ENCODE data around the gene FHIT.

Gene FHIT

GRCh38 chr3:60949146-60949545 is 302.1 kb downstream of the FHIT start:
- H2AFZ ChIP-seq (ENCODE audit: low read length, unreplicated experiment) = no peak overlapping the region
- H3K27me3 ChIP-seq (ENCODE audit: insufficient read depth, low read length) = no peaks in the 10 kb centered on the region
- H3K36me3 ChIP-seq (ENCODE audit: insufficient read depth, low read length) = no peaks in the 10 kb centered on the region

GRCh38 chr3:60948488-60948887 is 302.8 kb downstream of the FHIT start:
- H2AFZ ChIP-seq (ENCODE audit: low read length, unreplicated experiment) = no peak overlapping the region
- H3K27ac ChIP-seq (ENCODE audit: low read depth, low read length) = no peak overlapping the region
- peaks cover 5% of the 10 kb centered on the region for H3K4me1 ChIP-seq (ENCODE audit: control insufficient read depth, insufficient read depth, low read length, unreplicated experiment)

More at GRCh38 chr3:60949146-60949545, 302.1 kb downstream of the FHIT start:
- Histone ChIP-seq H3K79me2 (ENCODE audit: control insufficient read depth, insufficient read depth, low read length, unreplicated experiment) (no peaks in the 10 kb centered on the region), H3K4me3 (ENCODE audit: low read depth, low read length) (no peak overlapping the region), H3K4me1 (ENCODE audit: control insufficient read depth, insufficient read depth, low read length, unreplicated experiment) (peaks cover 12% of the 10 kb centered on the region), H3K27ac (ENCODE audit: low read depth, low read length) (no peak overlapping the region)

GRCh38 chr3:60935709-60936108 is 315.5 kb downstream of the FHIT start:
- Histone ChIP-seq H3K27me3 (ENCODE audit: insufficient read depth, low read length) (no peaks in the 10 kb centered on the region), H3K36me3 (ENCODE audit: insufficient read depth, low read length) (no peaks in the 10 kb centered on the region), H3K27ac (ENCODE audit: low read depth, low read length) (peak overlapping the region; percentile 65), H2AFZ (ENCODE audit: low read length, unreplicated experiment) (no peak overlapping the region), H3K4me1 (ENCODE audit: control insufficient read depth, insufficient read depth, low read length, unreplicated experiment) (peaks cover 18% of the 10 kb centered on the region), H3K79me2 (ENCODE audit: control insufficient read depth, insufficient read depth, low read length, unreplicated experiment) (no peaks in the 10 kb centered on the region), H3K4me3 (ENCODE audit: low read depth, low read length) (peak overlapping the region; percentile 41; the same call in 1 of the 2 replicates)

More at GRCh38 chr3:60948488-60948887, 302.8 kb downstream of the FHIT start:
- Histone ChIP-seq H3K79me2 (ENCODE audit: control insufficient read depth, insufficient read depth, low read length, unreplicated experiment) (no peaks in the 10 kb centered on the region), H3K4me3 (ENCODE audit: low read depth, low read length) (no peak overlapping the region), H3K36me3 (ENCODE audit: insufficient read depth, low read length) (no peaks in the 10 kb centered on the region), H3K27me3 (ENCODE audit: insufficient read depth, low read length) (no peaks in the 10 kb centered on the region)

GRCh38 chr3:60933824-60934223 is 317.4 kb downstream of the FHIT start:
- Histone ChIP-seq H3K27me3 (ENCODE audit: insufficient read depth, low read length) (no peaks in the 10 kb centered on the region), H3K27ac (ENCODE audit: low read depth, low read length) (no peak overlapping the region), H3K79me2 (ENCODE audit: control insufficient read depth, insufficient read depth, low read length, unreplicated experiment) (no peaks in the 10 kb centered on the region), H3K4me3 (ENCODE audit: low read depth, low read length) (no peak overlapping the region), H2AFZ (ENCODE audit: low read length, unreplicated experiment) (no peak overlapping the region), H3K4me1 (ENCODE audit: control insufficient read depth, insufficient read depth, low read length, unreplicated experiment) (peaks cover 18% of the 10 kb centered on the region), H3K36me3 (ENCODE audit: insufficient read depth, low read length) (no peaks in the 10 kb centered on the region)

GRCh38 chr3:60932643-60933042 is 318.6 kb downstream of the FHIT start:
- Histone ChIP-seq H3K79me2 (ENCODE audit: control insufficient read depth, insufficient read depth, low read length, unreplicated experiment) (no peaks in the 10 kb centered on the region), H2AFZ (ENCODE audit: low read length, unreplicated experiment) (no peak overlapping the region), H3K4me3 (ENCODE audit: low read depth, low read length) (no peak overlapping the region), H3K27me3 (ENCODE audit: insufficient read depth, low read length) (no peaks in the 10 kb centered on the region), H3K27ac (ENCODE audit: low read depth, low read length) (no peak overlapping the region), H3K4me1 (ENCODE audit: control insufficient read depth, insufficient read depth, low read length, unreplicated experiment) (peaks cover 18% of the 10 kb centered on the region), H3K36me3 (ENCODE audit: insufficient read depth, low read length) (no peaks in the 10 kb centered on the region)

GRCh38 chr3:60932170-60932569 is 319.1 kb downstream of the FHIT start:
- no peak overlapping the region for H2AFZ ChIP-seq (ENCODE audit: low read length, unreplicated experiment)
- H3K4me1 ChIP-seq (ENCODE audit: control insufficient read depth, insufficient read depth, low read length, unreplicated experiment) = peaks cover 18% of the 10 kb centered on the region
- H3K36me3 ChIP-seq (ENCODE audit: insufficient read depth, low read length) = no peaks in the 10 kb centered on the region
- no peaks in the 10 kb centered on the region for H3K27me3 ChIP-seq (ENCODE audit: insufficient read depth, low read length)
- no peak overlapping the region for H3K27ac ChIP-seq (ENCODE audit: low read depth, low read length)
- H3K79me2 ChIP-seq (ENCODE audit: control insufficient read depth, insufficient read depth, low read length, unreplicated experiment) = no peaks in the 10 kb centered on the region
- H3K4me3 ChIP-seq (ENCODE audit: low read depth, low read length) = no peak overlapping the region

GRCh38 chr3:60931452-60931851 is 319.8 kb downstream of the FHIT start:
- Histone ChIP-seq H3K79me2 (ENCODE audit: control insufficient read depth, insufficient read depth, low read length, unreplicated experiment) (no peaks in the 10 kb centered on the region), H3K4me3 (ENCODE audit: low read depth, low read length) (no peak overlapping the region), H3K36me3 (ENCODE audit: insufficient read depth, low read length) (no peaks in the 10 kb centered on the region), H3K27me3 (ENCODE audit: insufficient read depth, low read length) (no peaks in the 10 kb centered on the region), H3K27ac (ENCODE audit: low read depth, low read length) (no peak overlapping the region), H3K4me1 (ENCODE audit: control insufficient read depth, insufficient read depth, low read length, unreplicated experiment) (peaks cover 16% of the 10 kb centered on the region), H2AFZ (ENCODE audit: low read length, unreplicated experiment) (no peak overlapping the region)

- Histone ChIP-seq H3K4me3 (ENCODE audit: low read depth, low read length) (no peak overlapping the region), H2AFZ (ENCODE audit: low read length, unreplicated experiment) (no peak overlapping the region), H3K27me3 (ENCODE audit: insufficient read depth, low read length) (no peaks in the 10 kb centered on the region; the same call in 1 of the 2 replicates), H3K4me1 (ENCODE audit: control insufficient read depth, insufficient read depth, low read length, unreplicated experiment) (no peaks in the 10 kb centered on the region), H3K36me3 (ENCODE audit: insufficient read depth, low read length) (no peaks in the 10 kb centered on the region), H3K27ac (ENCODE audit: low read depth, low read length) (no peak overlapping the region), H3K79me2 (ENCODE audit: control insufficient read depth, insufficient read depth, low read length, unreplicated experiment) (no peaks in the 10 kb centered on the region)
Observed at GRCh38 chr3:60920519-60920918, 330.7 kb downstream of the FHIT start.

- no peaks in the 10 kb centered on the region; the same call in 1 of the 2 replicates for H3K27me3 ChIP-seq (ENCODE audit: insufficient read depth, low read length)
- no peaks in the 10 kb centered on the region for H3K36me3 ChIP-seq (ENCODE audit: insufficient read depth, low read length)
- no peak overlapping the region for H2AFZ ChIP-seq (ENCODE audit: low read length, unreplicated experiment)
- H3K27ac ChIP-seq (ENCODE audit: low read depth, low read length) = no peak overlapping the region
- H3K79me2 ChIP-seq (ENCODE audit: control insufficient read depth, insufficient read depth, low read length, unreplicated experiment) = no peaks in the 10 kb centered on the region
- no peak overlapping the region for H3K4me3 ChIP-seq (ENCODE audit: low read depth, low read length)
- H3K4me1 ChIP-seq (ENCODE audit: control insufficient read depth, insufficient read depth, low read length, unreplicated experiment) = no peaks in the 10 kb centered on the region
Observed at GRCh38 chr3:60919296-60919695, 332.0 kb downstream of the FHIT start.

GRCh38 chr3:60917141-60917540 is 334.1 kb downstream of the FHIT start:
- H3K27me3 ChIP-seq (ENCODE audit: insufficient read depth, low read length) = no peaks in the 10 kb centered on the region; the same call in 1 of the 2 replicates
- no peak overlapping the region for H3K27ac ChIP-seq (ENCODE audit: low read depth, low read length)

GRCh38 chr3:60916546-60916945 is 334.7 kb downstream of the FHIT start:
- H3K27ac ChIP-seq (ENCODE audit: low read depth, low read length) = no peak overlapping the region
- no peak overlapping the region for H3K4me3 ChIP-seq (ENCODE audit: low read depth, low read length)
- H3K36me3 ChIP-seq (ENCODE audit: insufficient read depth, low read length) = no peaks in the 10 kb centered on the region
- H3K4me1 ChIP-seq (ENCODE audit: control insufficient read depth, insufficient read depth, low read length, unreplicated experiment) = no peaks in the 10 kb centered on the region
- H3K27me3 ChIP-seq (ENCODE audit: insufficient read depth, low read length) = no peaks in the 10 kb centered on the region; the same call in 1 of the 2 replicates
- H2AFZ ChIP-seq (ENCODE audit: low read length, unreplicated experiment) = no peak overlapping the region
- H3K79me2 ChIP-seq (ENCODE audit: control insufficient read depth, insufficient read depth, low read length, unreplicated experiment) = no peaks in the 10 kb centered on the region

More at GRCh38 chr3:60917141-60917540, 334.1 kb downstream of the FHIT start:
- Histone ChIP-seq H3K4me1 (ENCODE audit: control insufficient read depth, insufficient read depth, low read length, unreplicated experiment) (no peaks in the 10 kb centered on the region), H3K79me2 (ENCODE audit: control insufficient read depth, insufficient read depth, low read length, unreplicated experiment) (no peaks in the 10 kb centered on the region), H3K4me3 (ENCODE audit: low read depth, low read length) (no peak overlapping the region), H3K36me3 (ENCODE audit: insufficient read depth, low read length) (no peaks in the 10 kb centered on the region), H2AFZ (ENCODE audit: low read length, unreplicated experiment) (no peak overlapping the region)

Measured in ACC112 (cell line).